Left cardiac atrium (tissue), 4 donors: ENCODE measurements around the gene SP6. TPM values are rescaled to one million over a fixed set of nuclear protein-coding genes. Genes with fewer than 3 reads are reported as not detected.
A peak's percentile ranks its signal among the peaks of the same experiment; 100 is the strongest.

ENCODE experiments used
- ATAC-seq, 2 donors: fragments of 200-7000 bp; cut with Tn5 transposase; one replicate each; pipeline ENCODE4 v1.9.1; 2020; ENCODE audit warnings: mild to moderate bottlenecking in 2 of 2, moderate library complexity in 2 of 2
- DNase-seq: peaks from one replicate; pipeline ENCODE4 v3.0.0-alpha.2; 2020
- intact Hi-C, 2 donors: fragments of 100-400 bp; cut with DNase I; formaldehyde crosslinking; loops; one replicate each; pipeline versions ENCODE4 v1.14.1 to v1.15.1; 2022 to 2023
- total RNA-seq, 2 donors: library from RNA; stranded (reverse); fragmentation: NEBNext Ultra II Directional; extraction: Animal tissue kit (Norgen Biotek cat#: 25700); gene quantifications; one replicate each; pipeline ENCODE4 v1.2.1, GENCODE V29; 2021
- donor health status: DM: no; HTN: yes; CAD: no.
- donor health status: DM: no; HTN: yes; CAD: no; lungs with severe emphysema.
- donor health status: DM: yes; HTN: yes; CAD: no.
- donor health status: Dilated cardiomyopathy.

SP6 gene
- total RNA-seq, 2 donors from 2014 or later = 0.24 to 0.50 TPM

DNA sequence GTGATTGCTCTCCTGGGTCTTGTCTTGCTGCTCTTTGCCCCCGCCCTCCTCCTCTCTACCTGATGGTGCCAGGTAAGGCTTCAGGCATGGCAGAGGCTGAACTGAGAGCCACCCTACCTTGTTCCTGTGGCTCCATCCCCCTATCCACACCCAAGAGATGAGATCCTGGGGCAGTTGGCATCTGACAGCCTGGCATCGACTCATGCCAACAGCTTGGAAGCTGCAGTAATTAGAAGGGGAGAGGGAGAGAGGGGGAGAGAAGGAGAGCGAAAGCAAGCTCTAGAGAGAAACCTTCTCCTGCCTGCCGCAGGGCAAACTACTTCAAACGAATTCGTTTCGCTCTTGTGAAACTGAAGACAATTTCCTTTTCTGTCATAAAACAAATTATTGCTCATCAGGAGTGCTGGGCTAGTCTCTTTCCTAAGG is 13.8 kb upstream of the SP6 start:
- intact Hi-C loops = no loop called here
- DNase-seq (no peak), ATAC-seq (no peak)

DNA sequence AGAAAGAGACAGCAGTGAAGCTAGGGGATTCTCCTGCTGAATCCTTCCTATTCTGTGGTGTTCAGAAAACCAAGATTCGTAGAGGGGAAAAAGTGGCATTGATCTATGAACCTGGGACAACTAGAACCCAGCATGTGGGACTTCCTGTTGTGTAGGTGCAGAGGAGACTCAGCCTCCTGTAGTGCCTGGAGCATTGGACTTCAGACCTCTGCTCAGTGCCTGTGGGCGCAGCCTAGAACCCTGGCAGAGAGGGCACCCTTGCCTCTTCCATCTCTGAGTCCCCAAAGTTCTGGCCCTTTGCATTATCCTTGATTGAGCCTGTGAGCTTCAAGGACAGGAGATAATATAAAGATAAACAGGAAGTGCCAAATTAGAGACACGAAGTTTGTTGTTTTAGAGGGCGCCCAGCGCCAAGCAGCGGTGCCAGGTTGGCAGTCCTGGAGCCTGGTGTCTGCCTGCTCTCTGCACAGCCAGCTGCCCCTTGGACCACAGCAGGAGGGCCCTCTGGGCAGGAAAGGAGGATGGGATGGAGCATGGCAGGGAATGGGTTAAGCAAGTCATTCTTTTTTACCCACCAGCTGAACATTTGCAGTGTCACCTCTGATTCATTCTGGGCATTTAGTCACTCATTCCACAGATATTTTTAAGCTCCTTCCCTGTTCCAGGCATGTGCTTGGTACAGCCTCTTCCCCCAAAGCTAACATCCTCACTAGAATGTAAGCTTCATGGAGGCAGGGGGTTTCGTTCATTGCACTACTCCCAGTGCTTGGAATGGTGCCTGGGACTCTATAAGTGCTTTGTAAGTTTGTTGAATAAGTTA is 11.9 kb upstream of the SP6 start:
- ATAC-seq = peak in 1 of 2 donors; percentile 19
- intact Hi-C loops = no loop called here
- DNase-seq = no peak

DNA sequence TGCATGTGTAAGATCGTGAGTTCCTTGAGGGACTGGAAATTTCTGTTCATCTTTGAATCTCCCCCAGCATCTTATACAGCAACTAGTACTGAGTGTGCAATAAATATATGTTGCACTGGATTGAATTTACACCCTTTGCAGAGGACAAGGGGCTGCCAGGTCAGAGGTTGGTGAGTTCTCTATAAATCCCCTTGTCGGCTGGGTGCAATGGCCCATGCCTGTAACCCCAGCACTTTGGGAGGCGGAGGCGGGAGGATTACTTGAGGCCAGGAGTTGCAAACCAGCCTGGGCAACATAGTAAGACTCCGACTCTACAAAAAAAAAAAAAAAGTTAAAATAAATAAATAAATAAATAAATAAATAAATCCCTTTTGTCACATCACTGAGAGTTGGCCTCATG is 9.4 kb upstream of the SP6 start:
- intact Hi-C loops = no loop called here
- DNase-seq (no peak), ATAC-seq (no peak)

DNA sequence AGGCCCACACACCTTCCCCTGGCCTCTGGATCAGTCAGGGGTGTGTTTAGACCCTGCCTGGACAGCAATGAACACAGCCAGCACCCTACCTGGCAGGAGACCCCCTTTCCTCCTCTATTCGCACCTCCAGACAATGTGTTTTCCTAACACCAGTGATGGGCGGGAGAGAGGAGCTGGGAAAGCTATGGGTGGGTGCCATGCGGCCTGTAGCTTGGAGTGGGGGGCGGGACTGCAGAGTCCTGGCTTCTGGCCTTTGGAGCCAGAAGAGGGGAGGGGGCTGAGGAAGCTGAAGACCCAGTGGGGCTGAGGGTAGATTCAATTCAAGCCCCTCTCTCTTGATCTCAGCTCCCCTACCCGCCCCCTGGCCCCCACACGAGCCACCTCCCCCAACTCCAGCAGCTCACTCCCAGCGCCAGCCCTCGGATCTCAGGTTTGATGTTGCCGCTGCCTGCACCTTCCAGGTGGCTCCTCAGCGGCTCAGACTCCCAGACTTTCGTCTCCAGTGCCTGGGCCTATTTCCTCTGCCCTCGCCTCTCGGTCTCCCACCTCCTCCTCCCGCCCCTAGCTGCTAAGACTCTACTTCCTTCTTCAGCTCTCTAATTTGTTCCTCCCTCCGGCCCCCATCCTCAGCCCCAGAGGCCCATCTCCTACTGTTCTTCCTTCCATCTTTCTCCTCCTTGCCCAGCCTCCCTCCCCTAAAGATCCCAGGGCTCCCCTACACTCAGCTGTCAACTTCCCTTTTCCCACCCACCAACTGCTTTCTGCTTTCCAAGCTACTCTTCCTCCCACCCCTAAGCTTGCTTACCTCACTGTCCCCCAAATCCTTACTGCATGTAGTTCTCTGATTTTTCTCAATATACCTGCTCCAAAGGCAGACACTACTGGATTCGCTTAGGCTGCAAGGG is 6.8 kb upstream of the SP6 start:
- no peak for ATAC-seq
- DNase-seq = no peak
- intact Hi-C loops = no loop called here

DNA sequence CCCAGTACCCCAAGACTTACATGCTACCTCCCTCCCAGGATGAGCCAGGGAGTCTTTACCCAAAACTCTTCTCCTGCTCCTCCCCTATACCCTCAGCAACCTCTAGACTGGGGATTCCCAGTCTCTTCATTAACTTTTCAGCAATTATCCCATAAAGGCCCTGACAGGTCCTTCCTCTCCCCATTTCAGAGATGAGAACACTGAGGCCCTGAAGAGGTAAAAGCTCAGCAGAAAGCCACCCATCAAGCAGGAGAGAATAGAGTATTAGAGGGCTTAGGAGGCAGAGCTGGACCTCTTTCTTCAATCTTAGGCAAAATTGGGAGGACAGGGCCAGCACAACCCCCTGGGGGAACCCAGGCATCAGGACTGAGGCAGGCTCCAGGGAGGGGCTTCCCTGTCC is 5.9 kb upstream of the SP6 start:
- intact Hi-C loops = no loop called here
- no peak for ATAC-seq
- DNase-seq = no peak

DNA sequence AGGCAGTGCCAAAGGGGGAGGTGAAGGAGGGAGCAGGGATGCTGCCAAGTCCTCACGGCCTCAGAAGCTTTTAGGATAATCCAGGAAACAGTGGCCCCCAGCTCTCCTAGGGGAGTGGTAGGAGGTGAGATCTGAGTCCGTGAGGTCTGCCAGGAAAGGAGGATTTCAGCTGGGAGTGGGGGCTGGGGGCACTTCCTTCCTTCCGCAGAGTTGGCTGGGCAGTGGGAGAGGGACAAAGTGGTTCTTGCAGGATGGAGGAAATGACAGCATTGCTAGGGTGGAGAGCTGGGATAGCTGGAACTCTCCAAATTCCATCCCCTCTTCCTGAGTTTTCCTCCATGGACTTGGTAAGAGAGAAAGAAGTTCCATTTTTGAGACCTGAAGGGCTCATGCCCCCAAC is 4.8 kb upstream of the SP6 start:
- DNase-seq = no peak
- no peak for ATAC-seq
- intact Hi-C loops = no loop called here

DNA sequence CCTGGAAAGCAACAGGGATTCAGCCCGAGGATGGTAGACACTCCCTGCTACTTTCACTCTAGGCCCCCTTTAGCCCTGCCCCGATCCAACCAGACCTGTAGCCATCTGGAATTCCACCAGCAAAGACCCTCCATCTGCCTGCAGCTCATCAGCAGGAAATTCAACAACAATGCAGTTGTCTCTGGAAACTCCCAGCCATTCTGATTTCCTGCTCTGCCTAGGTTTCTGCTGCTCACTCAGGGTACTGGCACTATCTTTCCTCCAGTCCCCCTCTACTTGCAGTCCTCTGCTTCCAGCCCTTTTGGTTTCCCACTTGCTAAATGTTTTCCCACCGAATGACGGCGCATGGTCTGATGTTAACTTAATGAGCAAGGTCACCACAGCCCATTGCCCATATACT is 2.7 kb upstream of the SP6 start:
- intact Hi-C loops = no loop called here
- ATAC-seq (no peak), DNase-seq (no peak)

DNA sequence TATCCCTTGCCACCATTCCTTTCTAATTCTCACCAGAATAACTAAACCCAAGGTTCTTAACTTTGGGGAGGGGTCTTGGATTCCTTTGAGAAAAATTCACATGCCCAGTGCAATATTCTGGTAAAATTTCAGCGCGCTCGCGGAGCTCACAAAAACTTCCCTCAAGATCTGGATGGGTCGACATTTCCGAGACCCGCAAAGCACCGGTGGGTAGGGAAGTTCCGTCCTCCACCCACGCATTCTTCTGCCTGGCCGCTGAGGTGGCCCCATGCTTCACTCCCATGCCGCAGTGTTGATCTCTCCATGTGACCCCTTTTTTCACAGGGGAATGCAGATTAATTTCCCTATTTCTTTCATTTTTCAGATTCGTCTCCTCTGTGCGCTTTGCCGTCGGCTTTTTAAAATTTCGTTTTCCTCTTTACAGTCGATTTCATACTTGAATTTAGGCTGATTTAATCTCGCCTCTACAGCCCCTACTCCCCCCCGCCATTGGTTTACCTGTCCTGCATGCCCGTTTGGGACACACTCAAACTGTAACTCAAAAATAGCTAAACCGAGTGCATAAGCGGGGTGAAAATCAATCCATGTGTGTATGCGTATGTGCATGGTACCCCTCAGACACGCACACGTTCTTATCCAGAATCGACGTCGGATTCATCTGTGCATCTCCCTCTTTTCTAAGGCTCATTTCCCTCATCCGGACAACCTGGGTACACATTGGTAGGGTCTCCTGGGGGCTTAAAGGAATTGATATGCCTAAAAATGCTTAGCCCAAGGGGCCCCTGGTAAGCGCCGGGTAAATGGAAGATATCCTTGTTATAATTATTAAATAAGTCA is 1.4 kb upstream of the SP6 start:
- ATAC-seq (no peak), DNase-seq (no peak)
- intact Hi-C loops = no loop called here

- DNase-seq (no peak), ATAC-seq (no peak)
- intact Hi-C loops = no loop called here
Observed at GRCh38 chr17:47851764-47852112, 775 bp upstream of the SP6 start.

GRCh38 chr17:47850373-47850691 is 631 bp downstream of the SP6 start:
- DNase-seq (no peak), ATAC-seq (peak in 1 of 2 donors; percentile 23)
- intact Hi-C loops = no loop called here

DNA sequence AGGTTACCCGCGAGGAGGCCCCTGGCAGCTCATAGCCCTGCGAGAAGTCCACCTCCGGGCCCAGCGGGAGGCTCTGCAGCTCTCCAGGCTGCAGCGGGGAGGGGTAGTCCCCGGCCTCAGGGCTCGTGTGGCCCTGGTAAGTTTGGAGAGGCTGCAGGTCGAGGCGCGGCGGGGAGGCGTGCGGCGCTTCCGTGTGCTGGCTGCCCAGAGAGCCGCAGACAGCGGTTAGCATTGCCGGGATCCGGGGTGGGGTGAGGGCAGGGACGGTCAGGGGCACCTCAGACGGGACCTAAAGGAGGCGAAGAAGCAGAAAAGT is 2.8 kb downstream of the SP6 start:
- intact Hi-C loops = loop anchor here in 1 of 2 donors (10.0 kb wide), 1 partner anchor 97 kb away; the partner anchor contains the start of gene PNPO
- ATAC-seq = no peak

GRCh38 chr17:47847341-47848197 is 3.4 kb downstream of the SP6 start:
- intact Hi-C loops = loop anchor here in 1 of 2 donors (10.0 kb wide), 1 partner anchor 97 kb away; the partner anchor contains the start of gene PNPO
- no peak for ATAC-seq

More for the DNA sequence above, 2.8 kb downstream of the SP6 start:
- no peak for DNase-seq

DNA sequence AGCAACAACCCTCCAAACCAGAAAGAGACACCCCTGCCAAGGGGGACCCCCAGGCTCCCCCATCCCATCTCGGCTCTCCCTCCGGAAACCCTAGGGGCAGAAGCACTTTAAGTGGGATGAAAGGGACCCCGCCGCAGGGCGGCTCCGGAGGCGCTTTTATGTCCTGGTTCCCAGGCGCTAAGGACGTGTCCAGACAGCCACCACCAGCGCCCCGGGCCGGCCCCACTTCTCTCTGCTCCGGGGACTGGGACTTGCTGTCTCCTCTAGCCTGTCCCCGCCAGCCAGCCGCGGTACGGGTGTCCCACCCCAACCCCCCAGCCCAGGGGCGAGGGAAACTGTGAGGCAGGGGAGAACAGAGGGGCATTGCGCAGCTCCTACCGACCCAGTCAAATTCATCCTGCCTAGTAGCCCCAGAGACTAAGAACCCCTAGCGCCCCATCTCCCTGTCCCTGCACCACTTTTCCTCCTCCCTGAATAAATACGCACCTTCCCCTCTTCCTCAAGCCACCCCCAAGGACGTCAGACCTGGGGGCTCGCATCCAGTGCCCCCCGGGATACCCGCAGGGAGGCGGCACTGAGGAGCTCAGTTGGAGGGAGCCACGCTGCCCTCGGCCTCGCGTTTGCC is 4.1 kb downstream of the SP6 start:
- intact Hi-C loops = loop anchor here in 1 of 2 donors (10.0 kb wide), 1 partner anchor 98 kb away; the partner anchor contains the start of gene PNPO
- DNase-seq (no peak), ATAC-seq (no peak)

More at GRCh38 chr17:47847341-47848197, 3.4 kb downstream of the SP6 start:
- DNase-seq = no peak

- no peak for ATAC-seq
- intact Hi-C loops = loop anchor here (2.0 to 10.0 kb wide), 2 partner anchors 43 to 99 kb away; partner anchors contain the start of gene PNPO (in 1 of the 2)
Observed at GRCh38 chr17:47845716-47846075, 5.3 kb downstream of the SP6 start.

GRCh38 chr17:47844814-47845715 is 5.9 kb downstream of the SP6 start:
- no peak for ATAC-seq
- no peak for DNase-seq
- intact Hi-C loops = loop anchor here (2.0 to 10.0 kb wide), 3 partner anchors 44 to 102 kb away; partner anchors contain the start of gene PNPO (in 1 of the 2)

More at GRCh38 chr17:47845716-47846075, 5.3 kb downstream of the SP6 start:
- no peak for DNase-seq

DNA sequence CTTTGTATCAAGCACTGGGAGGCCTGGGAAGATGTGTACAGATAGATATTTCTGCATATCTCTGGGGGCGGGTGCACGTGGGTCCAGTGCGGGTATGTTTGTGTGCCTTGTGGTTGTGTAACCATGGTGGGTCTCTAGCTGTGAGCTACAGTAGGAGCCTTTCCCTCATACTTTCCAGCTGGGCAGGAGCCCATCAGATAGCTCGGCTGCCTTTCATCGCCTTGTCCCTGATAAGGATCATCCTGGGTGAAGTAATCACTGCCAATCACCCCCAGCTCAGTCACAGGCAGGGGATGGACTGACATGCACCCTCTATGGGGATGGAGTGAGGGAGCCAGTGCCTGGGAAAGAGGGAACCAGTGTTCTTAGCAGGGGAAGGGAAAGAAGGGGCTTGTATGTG is 6.7 kb downstream of the SP6 start:
- no peak for DNase-seq
- intact Hi-C loops = loop anchor here (2.0 to 10.0 kb wide), 3 partner anchors 45 to 103 kb away; partner anchors contain the start of gene PNPO (in 1 of the 2)
- ATAC-seq = no peak

DNA sequence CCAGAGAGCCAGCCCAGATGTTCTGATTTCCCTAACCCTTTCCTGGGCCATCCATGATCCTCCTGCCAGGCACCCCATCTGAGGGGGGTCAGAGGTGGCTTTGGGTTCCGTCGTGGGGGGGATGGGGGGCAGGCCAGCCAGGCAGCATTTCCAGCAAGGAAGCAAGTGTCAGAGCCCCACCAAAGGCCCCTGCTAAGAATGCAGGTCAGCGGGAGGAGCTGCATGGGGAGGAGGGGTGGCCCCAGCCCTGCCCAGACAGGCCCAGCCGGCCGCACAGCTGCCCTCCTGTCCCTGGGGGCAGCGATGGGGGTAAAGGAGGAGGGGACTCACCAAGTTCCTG is 7.6 kb downstream of the SP6 start:
- no peak for DNase-seq
- intact Hi-C loops = loop anchor here (1.0 to 10.0 kb wide), 5 partner anchors 47 to 175 kb away; partner anchors contain the start of genes CDK5RAP3 (in 1 of the 2) and PNPO (in 1 of the 2)
- no peak for ATAC-seq
